GM18519 (cell line): ENCODE measurements around the gene DSG3.
A peak's percentile ranks its signal among the peaks of the same experiment; 100 is the strongest.

Experiments
- ATAC-seq: cut with Tn5 transposase; IDR thresholded peaks from one replicate; pipeline ENCODE4 v1.9.1; 2021; ENCODE audit warnings: mild to moderate bottlenecking, moderate library complexity; ENCODE audit not compliant: unreplicated experiment, low FRiP score

Gene DSG3

GRCh38 chr18:31447530-31448191, at the start of gene DSG3:
Gene DSG3, plus strand, starts transcription at chr18:31447741. Its CDS starts 137 bp downstream, at chr18:31447878.
- ATAC-seq: no peak

- no peak for ATAC-seq
Measured at GRCh38 chr18:31398191-31398590, 49.4 kb upstream of the DSG3 start.

DNA sequence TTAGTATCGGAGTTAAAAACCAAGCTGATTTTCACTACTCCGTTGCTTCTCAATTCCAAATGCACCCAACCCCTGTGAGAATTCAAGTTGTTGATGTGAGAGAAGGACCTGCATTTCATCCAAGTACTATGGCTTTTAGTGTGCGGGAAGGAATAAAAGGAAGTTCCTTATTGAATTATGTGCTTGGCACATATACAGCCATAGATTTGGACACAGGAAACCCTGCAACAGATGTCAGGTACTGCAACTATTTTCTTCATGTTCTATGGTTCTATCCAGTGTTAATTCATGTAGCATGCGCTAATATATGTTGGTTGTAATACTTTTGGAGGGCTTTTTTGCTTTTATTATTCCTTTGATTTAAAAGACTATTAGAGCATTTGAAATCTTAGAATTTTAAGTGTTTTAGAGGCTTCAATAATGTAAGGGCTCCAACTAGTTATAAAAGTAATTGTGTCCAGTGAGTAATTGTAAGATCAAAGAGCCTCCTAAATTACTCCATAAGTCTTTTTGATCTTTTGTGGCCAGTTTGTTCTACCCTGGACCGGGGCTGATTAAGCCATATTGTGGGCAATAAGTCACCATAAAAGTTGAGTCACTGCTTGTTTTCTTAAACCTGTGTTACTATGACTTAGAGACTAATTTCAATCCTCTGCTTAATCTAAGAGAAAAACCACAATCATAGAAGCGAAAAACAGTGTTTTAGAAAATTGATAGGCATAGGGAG, 48.1 kb upstream of the DSG3 start:
- no peak for ATAC-seq

GRCh38 chr18:31401156-31402025, 46.1 kb upstream of the DSG3 start:
- ATAC-seq: no peak

GRCh38 chr18:31402026-31402373, 45.5 kb upstream of the DSG3 start:
- no peak for ATAC-seq

- ATAC-seq: no peak
Measured at GRCh38 chr18:31403409-31403808, 44.1 kb upstream of the DSG3 start.

DNA sequence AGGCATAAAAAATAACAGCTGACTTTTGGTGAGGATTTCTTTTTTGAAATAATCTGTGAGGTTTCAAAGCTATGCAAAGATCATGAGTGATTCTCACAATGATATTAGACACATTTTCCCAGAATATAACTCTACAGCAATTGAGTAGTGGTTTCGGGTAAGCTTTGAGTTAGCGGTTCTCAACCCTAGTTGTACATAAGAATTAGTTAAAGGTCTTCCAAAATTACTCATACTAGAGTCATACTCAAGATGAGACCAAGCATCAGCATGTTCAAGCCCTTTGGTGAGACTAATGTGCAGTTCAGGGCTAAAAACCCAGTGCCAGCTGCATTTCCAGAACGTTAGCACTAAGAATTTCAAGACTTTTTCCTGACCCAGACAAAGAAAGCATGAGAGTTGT, 39.9 kb upstream of the DSG3 start:
- ATAC-seq: peak; percentile 62

GRCh38 chr18:31409276-31409675, 38.3 kb upstream of the DSG3 start:
- no peak for ATAC-seq

- ATAC-seq: no peak
Measured at GRCh38 chr18:31410716-31411483, 36.6 kb upstream of the DSG3 start.

- ATAC-seq: no peak
Measured at GRCh38 chr18:31413137-31413536, 34.4 kb upstream of the DSG3 start.

- ATAC-seq: no peak
Measured at GRCh38 chr18:31417850-31418249, 29.7 kb upstream of the DSG3 start.

- no peak for ATAC-seq
Measured at GRCh38 chr18:31419457-31419932, 28.0 kb upstream of the DSG3 start.

DNA sequence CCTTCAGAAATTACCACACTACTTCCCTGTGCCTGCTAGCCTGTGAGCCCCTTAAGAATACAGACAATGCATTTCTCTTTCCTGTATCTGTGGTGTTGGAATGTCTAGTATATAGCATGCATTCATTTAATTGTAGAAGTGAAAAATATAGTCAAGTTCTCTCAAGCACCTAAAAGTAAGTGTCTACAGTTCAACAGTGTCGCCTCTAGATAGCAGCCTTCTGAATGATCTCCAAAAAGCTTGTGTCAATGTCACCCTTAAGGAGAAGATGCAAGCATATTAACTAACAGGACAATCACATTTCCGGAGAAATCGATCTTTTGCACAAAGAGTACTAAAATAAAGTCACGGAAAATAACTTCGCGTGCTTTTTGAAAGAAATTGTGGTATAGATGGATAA, 27.5 kb upstream of the DSG3 start:
- no peak for ATAC-seq

DNA sequence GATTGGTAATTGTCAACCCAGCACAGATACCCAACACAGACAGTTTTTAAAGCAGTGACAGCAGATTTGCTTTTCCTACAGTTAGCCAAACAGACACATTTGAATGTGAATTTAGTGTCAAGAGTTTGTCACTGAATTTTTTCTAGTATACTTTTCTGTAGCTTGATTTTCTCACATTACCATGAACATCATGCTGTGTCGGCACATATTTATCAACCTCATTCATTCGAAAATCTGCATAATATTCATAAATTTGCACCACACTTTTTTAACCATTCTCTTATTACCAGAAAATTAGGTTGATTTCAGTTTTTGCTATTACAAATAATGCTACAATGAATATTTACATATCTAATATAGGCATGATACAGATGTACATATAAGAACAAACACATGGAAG, 27.0 kb upstream of the DSG3 start:
- no peak for ATAC-seq

- ATAC-seq: peak; percentile 57
Measured at GRCh38 chr18:31424383-31424988, 23.1 kb upstream of the DSG3 start.

DNA sequence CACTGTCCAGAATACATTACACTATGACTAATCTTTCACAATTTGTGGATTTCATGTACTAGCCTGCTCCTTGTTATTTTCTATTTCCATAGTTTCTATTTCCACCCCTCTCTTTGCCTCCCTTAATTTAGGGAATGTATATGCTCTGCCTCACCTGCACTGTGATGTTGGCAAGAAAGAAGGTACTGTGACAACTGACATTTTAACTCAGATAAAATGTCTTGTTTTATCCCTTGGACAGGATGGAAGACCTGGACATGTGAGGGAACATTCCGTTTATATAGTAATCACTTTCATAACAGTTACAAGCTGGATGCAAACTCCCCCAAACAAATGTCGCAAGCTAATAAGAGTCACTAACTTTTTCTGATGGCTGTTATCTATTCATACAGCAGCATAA, 21.5 kb upstream of the DSG3 start:
- ATAC-seq: no peak

GRCh38 chr18:31426871-31427406, 20.6 kb upstream of the DSG3 start:
- ATAC-seq: no peak

GRCh38 chr18:31428211-31428610, 19.3 kb upstream of the DSG3 start:
- no peak for ATAC-seq

DNA sequence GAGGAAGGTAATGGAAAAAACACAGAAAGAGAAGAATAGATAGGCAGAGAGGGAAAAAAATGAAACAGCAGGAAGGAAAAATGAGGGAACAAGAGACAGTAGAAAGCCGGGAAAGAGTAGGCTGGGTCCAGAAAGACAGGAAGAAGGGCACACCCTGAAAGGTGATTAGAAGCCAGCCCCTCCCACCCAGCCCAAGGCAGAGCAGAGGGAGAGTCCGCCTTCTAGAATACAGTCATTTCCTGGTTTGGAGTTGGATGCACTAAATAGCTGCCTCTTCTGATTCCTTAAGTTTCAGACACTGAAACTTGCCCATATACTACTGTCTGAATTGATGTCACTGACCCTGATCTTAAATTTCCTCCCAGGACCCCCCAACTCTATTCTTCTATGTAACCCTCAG, 17.9 kb upstream of the DSG3 start:
- no peak for ATAC-seq

- ATAC-seq: no peak
Measured at GRCh38 chr18:31430072-31430471, 17.5 kb upstream of the DSG3 start.
